K562 (cell line): Measurements from ENCODE around the gene MDFIC.

Experiments
- FOXM1 ChIP-seq, 2 experiments: fragments of 450-650 bp in 1 of 2; sonication (generic) in 1 of 2; formaldehyde crosslinking in 1 of 2; IDR thresholded peaks; 2 replicates each; pipeline versions ENCODE4 v1.6.1 to v1.9.0; 2017 to 2022; ENCODE audit warnings: low read depth in 2 of 2, mild to moderate bottlenecking in 2 of 2, missing genetic modification reagents in 1 of 2, moderate library complexity in 1 of 2
- SMAD3 ChIP-seq: fragments of 450-650 bp; formaldehyde crosslinking; conservative IDR thresholded peaks from 2 replicates; pipeline ENCODE4 v1.4.0; 2020; ENCODE audit warnings: mild to moderate bottlenecking
- TAF1 ChIP-seq: IDR thresholded peaks from 2 replicates; pipeline ENCODE4 v1.6.1; 2011; ENCODE audit warnings: mild to moderate bottlenecking, low read length, moderate library complexity; ENCODE audit not compliant: insufficient read depth, control insufficient read depth, severe bottlenecking; ENCODE audit errors: extremely low read depth
- ZNF445 ChIP-seq: fragments of 250-450 bp; sonication (Bioruptor Pico); IDR thresholded peaks from 2 replicates; pipeline ENCODE4 v1.4.0; 2020; ENCODE audit warnings: low read depth, mild to moderate bottlenecking, moderate library complexity

DNA sequence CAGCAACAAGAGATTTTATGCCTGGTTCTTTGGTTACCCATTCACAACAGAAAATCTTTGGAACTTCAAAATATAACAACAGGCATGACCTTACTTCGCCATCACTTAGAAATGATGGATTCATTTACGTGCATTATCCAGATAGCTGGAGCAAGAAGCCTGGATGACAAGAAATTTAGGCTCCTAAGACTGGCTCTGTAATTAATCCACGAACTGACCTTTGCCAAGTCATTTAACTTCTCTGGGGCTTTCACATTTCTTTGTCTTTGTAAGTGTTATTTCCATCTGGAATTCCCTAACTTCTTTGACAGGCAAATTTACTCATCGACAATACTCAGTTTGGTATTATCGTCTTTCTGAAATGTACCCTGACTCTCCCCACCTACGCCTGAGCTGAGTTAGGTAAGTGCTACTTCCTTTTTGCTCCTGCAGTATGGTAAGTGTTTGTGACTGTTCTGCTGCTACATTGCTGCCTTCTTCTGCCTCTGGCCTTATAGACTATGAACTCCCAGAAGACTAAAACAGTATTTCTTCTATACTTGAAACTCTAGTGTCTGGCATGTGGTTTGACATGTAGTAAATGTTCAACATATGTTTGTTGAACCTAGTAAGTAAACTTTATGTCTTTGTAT, 5.5 kb upstream of the MDFIC start:
- TF ChIP-seq ZNF445 (CRISPR knock-in tag) = no peak
- TF ChIP-seq TAF1 = no peak
- TF ChIP-seq SMAD3 (CRISPR knock-in tag) = no peak
- no peak for TF ChIP-seq FOXM1 (IDR thresholded peaks at IDR 0.05; ENCODE audit: low read depth)
- TF ChIP-seq FOXM1 (CRISPR knock-in tag; IDR thresholded peaks at IDR 0.05; ENCODE audit: low read depth) = no peak
